ENCODE measurements around the gene PRKAG2. TPM values are rescaled to one million over a fixed set of nuclear protein-coding genes. Genes with fewer than 3 reads are reported as not detected.

The PRKAG2 gene
- total RNA-seq, 1 experiment from 2014 or later, result 18.9 TPM

- no peak for DNase-seq (ENCODE audit: low read depth)
These were observed 214.6 kb downstream of the PRKAG2 start for GRCh38 chr7:151662251-151662826.

GRCh38 chr7:151661587-151661986, 215.3 kb downstream of the PRKAG2 start:
- no peak for DNase-seq (ENCODE audit: low read depth)

- peak; percentile 32 for DNase-seq (ENCODE audit: low read depth)
These were observed 216.8 kb downstream of the PRKAG2 start for GRCh38 chr7:151660141-151660540.

- no peak for DNase-seq (ENCODE audit: low read depth)
These were observed 217.7 kb downstream of the PRKAG2 start for GRCh38 chr7:151659219-151659618.

- DNase-seq (ENCODE audit: low read depth), result no peak
These were observed 218.1 kb downstream of the PRKAG2 start for GRCh38 chr7:151658778-151659177.

DNA sequence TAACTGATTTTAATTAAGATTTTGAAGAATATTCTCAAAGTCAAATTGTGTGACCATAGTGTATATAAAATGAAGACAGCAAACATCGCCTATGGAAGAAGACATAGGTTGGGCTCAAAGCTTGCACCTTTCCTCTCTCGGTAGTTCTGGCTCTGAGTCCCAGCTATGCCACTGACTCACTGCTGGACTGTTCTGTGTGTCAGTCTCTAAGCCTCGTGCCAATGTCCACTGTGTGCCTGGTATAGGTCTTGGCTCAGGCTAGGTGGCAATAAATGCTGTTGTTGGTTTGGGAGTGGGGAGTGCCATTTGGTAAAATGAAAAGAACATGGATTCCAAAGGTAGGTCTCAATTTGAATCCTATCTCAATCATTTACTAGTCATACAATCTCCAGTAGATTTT, 219.7 kb downstream of the PRKAG2 start:
- no peak for DNase-seq (ENCODE audit: low read depth)

GRCh38 chr7:151655555-151655954, 221.4 kb downstream of the PRKAG2 start:
- DNase-seq (ENCODE audit: low read depth), result no peak

DNA sequence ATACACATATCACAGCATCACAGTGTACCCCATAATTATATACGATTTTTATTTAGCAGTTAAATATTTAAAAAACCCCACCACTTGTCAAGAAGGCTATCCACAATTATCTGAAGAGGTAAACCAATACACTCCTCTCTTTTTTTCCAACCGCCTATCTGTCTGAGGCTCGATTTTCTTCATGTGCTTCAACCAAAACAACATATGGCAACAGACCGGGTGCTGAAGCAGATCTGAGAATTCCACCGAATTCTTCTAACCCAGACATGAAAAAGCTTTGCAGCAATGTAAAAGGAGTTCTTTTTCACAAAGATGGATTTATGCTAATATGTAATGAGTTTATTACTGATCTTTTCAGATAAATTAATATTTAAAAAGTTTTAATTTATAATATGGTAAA, 224.8 kb downstream of the PRKAG2 start:
- DNase-seq (ENCODE audit: low read depth), result no peak

DNA sequence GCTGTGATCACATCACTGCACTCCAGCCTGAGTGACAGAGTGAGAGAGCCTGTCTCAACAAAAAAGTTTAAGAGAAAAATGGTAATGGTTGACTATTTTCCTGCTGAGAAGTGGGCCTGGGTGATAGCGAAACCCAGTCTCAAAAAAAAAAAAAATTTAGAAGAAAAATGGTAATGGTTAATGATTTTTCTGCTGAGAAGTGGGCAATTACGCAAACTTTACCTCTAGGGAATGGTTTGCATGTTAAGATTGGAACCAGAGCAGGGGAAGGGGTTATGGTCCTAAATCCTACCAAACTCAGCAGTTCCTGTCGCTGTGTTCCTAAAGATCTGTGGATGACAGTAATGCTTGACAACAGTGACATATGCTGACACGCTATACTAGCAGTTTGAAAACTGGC, 226.8 kb downstream of the PRKAG2 start:
- no peak for DNase-seq (ENCODE audit: low read depth)

DNA sequence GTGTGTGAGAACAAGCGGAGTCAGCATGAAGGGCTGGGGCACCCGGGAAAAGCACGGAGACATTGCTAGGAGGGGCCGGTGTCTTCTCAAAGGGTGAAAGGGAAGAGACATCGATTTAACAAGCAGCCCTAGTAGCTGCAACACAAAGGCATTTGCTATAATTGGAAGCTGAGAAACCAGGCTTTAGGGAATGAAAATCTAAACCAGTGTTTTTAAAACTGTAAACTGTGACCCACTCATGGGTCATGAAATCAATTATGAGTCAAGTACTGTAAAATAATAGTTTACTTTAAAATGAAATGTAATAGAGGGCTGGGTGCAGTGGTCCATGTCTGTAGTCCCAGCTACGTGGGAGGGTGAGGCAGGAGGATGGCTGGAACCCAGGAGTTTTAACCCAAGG, 228.5 kb downstream of the PRKAG2 start:
- DNase-seq (ENCODE audit: low read depth), result no peak

DNA sequence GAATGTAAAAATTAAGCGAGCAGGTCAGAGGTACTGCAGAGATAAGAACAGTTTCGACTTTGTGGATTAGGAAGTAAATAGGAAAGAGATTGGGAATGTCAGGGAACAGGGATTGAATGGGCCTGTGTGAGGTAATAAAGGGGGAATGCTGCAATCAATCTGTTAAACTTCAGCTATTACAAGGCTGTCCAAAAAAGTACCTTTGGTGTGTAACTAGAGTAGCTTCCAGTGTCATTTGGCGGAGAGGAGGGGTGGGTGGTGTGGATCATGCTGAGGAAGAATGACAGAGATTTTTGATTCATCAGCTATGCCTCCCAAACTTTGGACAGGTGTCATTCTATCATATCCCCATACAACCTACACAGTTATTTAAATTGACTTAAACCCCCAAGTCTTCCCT, 229.0 kb downstream of the PRKAG2 start:
- DNase-seq (ENCODE audit: low read depth), result no peak

DNA sequence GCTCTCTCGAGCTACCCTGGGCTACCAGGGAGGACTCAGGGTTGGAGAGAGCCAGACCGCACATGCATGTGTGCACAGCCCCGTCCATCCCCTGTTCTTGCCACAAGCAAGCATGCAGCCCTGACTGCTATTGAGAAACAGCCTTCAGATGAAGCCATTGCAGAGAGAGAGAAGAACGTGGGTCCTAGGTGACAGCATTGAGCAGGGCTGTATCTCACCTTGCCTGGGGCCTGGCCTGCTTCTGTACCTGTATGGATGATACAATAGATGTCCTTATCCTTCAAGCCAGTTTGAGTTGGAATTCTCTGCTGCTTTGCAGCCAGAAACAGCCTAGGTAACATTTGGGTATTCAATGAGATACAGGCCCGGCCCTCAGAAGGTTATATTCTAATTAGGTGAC, 229.9 kb downstream of the PRKAG2 start:
- no peak for DNase-seq (ENCODE audit: low read depth)

DNA sequence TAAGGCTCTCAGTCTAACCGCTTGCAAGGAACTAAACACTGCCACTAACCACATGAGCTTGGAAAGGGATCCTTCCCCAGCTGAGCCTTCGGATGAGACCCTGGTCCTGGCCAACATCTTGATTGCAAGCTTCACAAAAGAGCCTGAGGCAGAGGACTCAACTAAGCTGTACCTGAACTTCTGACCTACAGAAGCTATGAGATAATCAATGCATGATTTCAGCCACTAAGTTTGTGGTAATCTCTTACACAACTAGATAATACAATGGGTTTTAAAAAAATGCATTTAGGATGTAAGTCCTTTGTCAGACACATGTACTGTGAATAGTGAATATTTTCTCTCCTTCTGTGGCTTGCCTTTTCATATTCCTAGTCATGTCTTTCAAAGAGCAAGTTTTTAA, 231.6 kb downstream of the PRKAG2 start:
- DNase-seq (ENCODE audit: low read depth), result no peak

DNA sequence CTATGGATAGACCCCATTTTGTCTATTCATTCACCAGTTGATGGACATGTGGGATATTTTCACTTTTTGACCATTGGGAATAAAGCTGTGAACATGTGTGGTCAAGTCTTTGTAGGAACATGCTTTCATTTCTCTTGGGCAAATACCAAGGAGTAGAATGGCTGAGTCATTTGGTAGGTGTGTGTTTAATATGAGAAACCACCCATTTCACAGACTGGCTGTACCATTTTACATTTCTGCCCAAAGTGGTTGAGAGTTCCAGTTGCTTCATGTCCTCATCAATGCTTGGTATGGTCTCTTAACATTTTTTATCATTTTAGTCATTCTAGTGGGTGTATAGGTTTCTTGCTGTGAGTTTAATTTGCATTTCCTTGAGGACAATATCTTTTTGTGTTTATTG, 232.4 kb downstream of the PRKAG2 start:
- no peak for DNase-seq (ENCODE audit: low read depth)

GRCh38 chr7:151642746-151643145, 234.2 kb downstream of the PRKAG2 start:
- DNase-seq (ENCODE audit: low read depth), result no peak

DNA sequence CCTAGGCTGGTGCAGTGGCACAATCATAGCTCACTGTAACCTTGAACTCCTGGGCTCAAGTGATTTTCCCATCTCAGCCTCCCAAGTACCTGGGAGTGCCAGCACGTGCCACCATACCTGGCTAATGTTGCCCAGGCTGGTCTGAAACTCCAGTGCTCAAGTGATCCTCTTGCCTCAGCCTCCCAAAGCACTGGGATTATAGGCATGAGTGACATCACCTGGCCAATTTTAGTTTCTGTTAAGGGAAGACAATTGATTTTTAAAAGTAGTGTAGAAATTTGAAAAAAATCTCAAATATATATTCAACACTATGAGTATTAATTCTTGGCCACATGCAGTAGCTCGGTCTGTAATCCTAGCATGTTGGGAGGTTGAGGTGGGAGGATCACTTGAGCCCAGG, 235.3 kb downstream of the PRKAG2 start:
- no peak for DNase-seq (ENCODE audit: low read depth)

- no peak for DNase-seq (ENCODE audit: low read depth)
These were observed 239.1 kb downstream of the PRKAG2 start for GRCh38 chr7:151637781-151638261.

- DNase-seq (ENCODE audit: low read depth), result no peak
These were observed 242.3 kb downstream of the PRKAG2 start for GRCh38 chr7:151634643-151635042.

DNA sequence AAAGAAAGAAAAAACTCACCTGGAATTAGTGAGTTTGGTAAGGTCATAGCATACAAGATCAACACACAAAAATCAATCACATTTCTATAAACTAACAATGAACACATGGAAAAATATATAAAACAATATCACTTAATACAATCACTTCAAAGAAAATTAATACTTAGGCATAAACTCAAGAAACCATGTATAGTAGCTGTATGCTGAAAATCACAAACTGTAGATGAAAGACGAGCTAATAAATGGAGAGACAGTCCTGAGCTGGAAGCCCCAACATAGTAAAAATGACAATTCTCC, 243.5 kb downstream of the PRKAG2 start:
- DNase-seq (ENCODE audit: low read depth), result no peak

DNA sequence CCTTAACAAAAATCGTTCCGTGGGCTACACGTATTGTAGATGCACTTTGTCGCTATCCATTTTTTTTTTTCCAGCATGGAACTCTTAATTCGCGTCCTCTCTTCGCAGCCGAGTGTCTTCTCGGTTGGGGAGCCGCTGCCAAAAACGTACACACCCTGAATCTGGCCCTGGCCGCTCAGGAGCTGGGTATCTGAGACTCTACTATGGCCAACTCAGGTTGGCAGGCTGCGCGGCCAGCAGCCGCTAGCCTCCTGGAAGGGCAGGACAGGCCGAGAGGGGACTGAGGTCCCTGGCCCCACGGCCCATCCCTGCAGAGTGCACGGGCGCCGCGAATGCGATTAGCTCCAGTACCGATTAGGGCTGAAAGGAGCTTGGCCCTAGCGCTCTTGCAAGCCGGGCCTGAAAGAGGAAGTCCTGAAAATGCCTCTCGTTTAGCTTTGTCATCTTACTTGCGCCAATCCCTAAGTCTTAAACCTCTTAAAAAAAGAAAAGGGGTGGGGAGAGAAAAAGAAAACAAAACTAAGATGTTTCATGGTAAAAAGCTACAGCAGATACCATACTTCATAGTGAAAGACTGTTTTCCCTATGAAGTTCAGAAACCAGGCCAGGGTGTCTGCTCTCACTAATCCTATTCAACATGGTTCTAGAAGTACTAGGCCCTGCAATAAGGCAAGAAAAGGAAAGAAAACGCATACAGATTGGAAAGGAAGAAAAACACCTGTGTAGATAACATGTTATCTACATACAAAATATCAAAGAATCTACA, 244.0 kb downstream of the PRKAG2 start:
- no peak for DNase-seq (ENCODE audit: low read depth)

DNA sequence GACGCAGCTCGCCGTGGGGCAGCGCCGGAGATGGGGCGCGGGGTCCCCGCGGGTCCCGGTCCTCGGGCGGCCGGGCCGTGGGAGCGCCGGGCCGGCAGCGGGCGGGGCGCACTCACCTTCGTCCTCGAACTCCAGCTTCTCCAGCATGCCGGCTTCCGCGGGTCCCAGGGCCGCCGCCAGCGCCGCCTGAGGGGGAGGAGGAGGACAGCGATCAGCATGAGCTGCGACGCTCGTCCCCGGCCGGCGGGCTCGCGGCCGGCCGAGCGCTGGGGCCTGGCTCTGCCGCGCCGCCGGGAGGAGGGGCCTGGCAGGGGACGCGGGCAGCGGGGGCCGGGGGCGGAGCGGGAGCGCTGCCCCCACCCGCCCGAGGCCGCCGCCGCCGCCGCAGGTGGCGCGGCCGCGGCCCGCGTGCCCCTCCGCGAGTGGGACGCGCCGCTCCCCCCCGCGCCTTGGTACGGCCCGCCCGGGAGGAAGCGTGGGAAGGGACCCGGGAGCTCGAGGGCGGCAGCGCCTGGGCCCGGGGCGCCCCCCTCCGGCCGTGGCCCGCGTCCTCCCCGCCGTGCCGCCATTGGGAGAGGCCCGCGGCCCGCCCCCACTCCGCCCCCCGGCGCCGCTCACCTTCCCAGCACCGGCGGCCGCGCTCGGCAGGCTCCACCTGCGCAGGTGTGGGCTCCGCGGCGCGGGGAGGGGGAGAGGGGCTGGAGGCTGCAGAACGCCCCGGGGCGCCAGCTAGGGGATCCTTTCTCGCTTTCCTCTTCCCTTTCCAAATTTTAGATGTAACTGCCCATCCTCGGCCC, 244.8 kb downstream of the PRKAG2 start:
- DNase-seq (ENCODE audit: low read depth), result peak; percentile 71

DNA sequence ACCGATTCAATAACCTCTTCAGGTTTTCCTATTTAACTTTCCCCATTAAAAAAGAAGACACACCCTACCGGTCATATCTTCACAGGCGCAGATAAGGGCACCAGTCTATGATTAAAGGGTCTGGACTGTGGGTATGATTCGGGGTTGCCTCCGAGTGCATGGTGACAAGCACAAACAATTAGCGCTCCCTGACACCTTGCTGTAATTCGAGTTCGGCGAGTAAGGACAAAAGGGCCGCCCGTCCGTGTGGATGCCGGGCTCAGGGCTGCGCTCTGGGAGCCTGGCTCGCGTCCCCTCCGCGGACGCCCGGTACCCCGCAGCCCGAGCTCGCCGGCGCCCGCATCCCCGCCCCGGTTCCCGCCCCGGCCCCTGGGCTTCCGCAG, 245.4 kb downstream of the PRKAG2 start:
- peak; percentile 54 for DNase-seq (ENCODE audit: low read depth)

Measured in HT1080 (cell line).